ENCODE measurements around the gene SCAPER.
"Not testable (repeated sequence)": the region's sequence is repeated elsewhere in the genome, so short reads cannot be mapped to it uniquely, and the experiment has no call there.

SCAPER gene

GRCh38 chr15:76335307-76336253 lies 569.6 kb downstream of the SCAPER start:
- DNase-seq, result no peak

GRCh38 chr15:76334438-76335306 lies 570.5 kb downstream of the SCAPER start:
- no peak for DNase-seq

GRCh38 chr15:76333720-76334437 lies 571.3 kb downstream of the SCAPER start:
- DNase-seq, result no peak

- no peak for DNase-seq
Measured at GRCh38 chr15:76333309-76333708, 571.8 kb downstream of the SCAPER start.

GRCh38 chr15:76332796-76333195 lies 572.3 kb downstream of the SCAPER start:
- DNase-seq, result no peak

- DNase-seq, result peak; percentile 10
Measured at GRCh38 chr15:76330080-76330680, 575.0 kb downstream of the SCAPER start.

GRCh38 chr15:76328958-76329357 lies 576.2 kb downstream of the SCAPER start:
- DNase-seq, result no peak

- no peak for DNase-seq
Measured at GRCh38 chr15:76328106-76328696, 576.9 kb downstream of the SCAPER start.

GRCh38 chr15:76327191-76328105 lies 577.7 kb downstream of the SCAPER start:
- no peak for DNase-seq

- no peak for DNase-seq
Measured at GRCh38 chr15:76325704-76326103, 579.4 kb downstream of the SCAPER start.

- DNase-seq, result no peak
Measured at GRCh38 chr15:76324066-76324465, 581.1 kb downstream of the SCAPER start.

GRCh38 chr15:76321602-76322001 lies 583.5 kb downstream of the SCAPER start:
- no peak for DNase-seq

- DNase-seq, result no peak
Measured at GRCh38 chr15:76321171-76321570, 584.0 kb downstream of the SCAPER start.

- DNase-seq, result no peak
Measured at GRCh38 chr15:76320012-76320411, 585.1 kb downstream of the SCAPER start.

GRCh38 chr15:76313731-76314130 lies 591.4 kb downstream of the SCAPER start:
- DNase-seq, result no peak

GRCh38 chr15:76313175-76313567 lies 592.0 kb downstream of the SCAPER start:
- not testable (repeated sequence) for DNase-seq

GRCh38 chr15:76312540-76313174 lies 592.5 kb downstream of the SCAPER start:
- no peak for DNase-seq

GRCh38 chr15:76311100-76311953 lies 593.8 kb downstream of the SCAPER start, which contains the start of gene ETFA:
TSS of gene ETFA (minus strand) at chr15:76311469. CDS start at chr15:76311388, 81 bp downstream.
- DNase-seq, result peak; percentile 94

- DNase-seq, result no peak
Measured at GRCh38 chr15:76310475-76311099, 594.6 kb downstream of the SCAPER start.
